ENCODE measurements around the gene EIF6. TPM values are rescaled to one million over a fixed set of nuclear protein-coding genes. Genes with fewer than 3 reads are reported as not detected.

Gene EIF6
- total RNA-seq, 1 donor, result 120 TPM

DNA sequence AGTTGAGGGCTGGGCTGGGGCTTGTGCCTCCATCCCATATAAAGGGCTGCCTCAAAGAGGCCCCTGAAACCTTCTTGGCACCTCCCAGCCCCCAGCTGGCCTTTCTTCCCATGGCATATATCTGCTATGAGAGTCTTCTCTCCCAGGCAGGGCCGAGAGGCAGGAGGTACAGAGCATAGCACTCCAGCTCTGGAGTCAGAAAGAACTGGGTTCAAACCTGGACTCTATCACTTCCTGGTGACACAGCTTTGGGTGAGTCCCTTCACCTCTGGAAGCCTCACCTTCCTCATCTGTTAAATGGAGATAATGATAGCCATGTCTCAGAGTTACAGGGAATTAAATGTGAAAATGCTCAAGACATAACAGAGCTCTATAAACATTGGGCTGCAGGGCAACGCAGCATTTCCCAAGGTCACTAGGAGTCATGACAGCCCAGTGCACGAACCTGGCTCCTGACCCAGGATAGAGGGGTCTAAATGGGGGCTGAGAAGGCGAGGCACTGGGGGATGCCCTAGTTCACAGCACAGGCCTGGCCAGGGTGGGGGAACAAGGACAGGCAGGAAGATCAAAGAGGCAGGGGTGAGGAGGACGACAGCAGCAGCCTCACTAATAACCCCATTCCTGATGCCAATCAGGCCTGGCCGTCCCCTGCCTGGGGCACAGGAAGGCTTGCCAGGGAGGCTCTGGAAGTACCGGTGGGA is 5.8 kb upstream of the EIF6 start:
- DNase-seq (ENCODE audit: low read depth), result no peak
- TF ChIP-seq, protein P1, sequence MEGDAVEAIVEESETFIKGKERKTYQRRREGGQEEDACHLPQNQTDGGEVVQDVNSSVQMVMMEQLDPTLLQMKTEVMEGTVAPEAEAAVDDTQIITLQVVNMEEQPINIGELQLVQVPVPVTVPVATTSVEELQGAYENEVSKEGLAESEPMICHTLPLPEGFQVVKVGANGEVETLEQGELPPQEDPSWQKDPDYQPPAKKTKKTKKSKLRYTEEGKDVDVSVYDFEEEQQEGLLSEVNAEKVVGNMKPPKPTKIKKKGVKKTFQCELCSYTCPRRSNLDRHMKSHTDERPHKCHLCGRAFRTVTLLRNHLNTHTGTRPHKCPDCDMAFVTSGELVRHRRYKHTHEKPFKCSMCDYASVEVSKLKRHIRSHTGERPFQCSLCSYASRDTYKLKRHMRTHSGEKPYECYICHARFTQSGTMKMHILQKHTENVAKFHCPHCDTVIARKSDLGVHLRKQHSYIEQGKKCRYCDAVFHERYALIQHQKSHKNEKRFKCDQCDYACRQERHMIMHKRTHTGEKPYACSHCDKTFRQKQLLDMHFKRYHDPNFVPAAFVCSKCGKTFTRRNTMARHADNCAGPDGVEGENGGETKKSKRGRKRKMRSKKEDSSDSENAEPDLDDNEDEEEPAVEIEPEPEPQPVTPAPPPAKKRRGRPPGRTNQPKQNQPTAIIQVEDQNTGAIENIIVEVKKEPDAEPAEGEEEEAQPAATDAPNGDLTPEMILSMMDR (IDR thresholded peaks at IDR 0.05; ENCODE audit: insufficient read depth, low read length), result no peak
- H3K4me3 ChIP-seq (ENCODE audit: low read depth, low read length), result no peak overlapping the region

- no peak overlapping the region for H3K4me3 ChIP-seq (ENCODE audit: low read depth, low read length)
- DNase-seq (ENCODE audit: low read depth), result no peak
- TF ChIP-seq, protein P1 (IDR thresholded peaks at IDR 0.05; ENCODE audit: insufficient read depth, low read length), result no peak
Observed at GRCh38 chr20:35288325-35289060, 3.9 kb upstream of the EIF6 start.

GRCh38 chr20:35287509-35288324 is 3.1 kb upstream of the EIF6 start:
- TF ChIP-seq, protein P1 (IDR thresholded peaks at IDR 0.05; ENCODE audit: insufficient read depth, low read length), result no peak
- H3K4me3 ChIP-seq (ENCODE audit: low read depth, low read length), result no peak overlapping the region
- DNase-seq (ENCODE audit: low read depth), result no peak

DNA sequence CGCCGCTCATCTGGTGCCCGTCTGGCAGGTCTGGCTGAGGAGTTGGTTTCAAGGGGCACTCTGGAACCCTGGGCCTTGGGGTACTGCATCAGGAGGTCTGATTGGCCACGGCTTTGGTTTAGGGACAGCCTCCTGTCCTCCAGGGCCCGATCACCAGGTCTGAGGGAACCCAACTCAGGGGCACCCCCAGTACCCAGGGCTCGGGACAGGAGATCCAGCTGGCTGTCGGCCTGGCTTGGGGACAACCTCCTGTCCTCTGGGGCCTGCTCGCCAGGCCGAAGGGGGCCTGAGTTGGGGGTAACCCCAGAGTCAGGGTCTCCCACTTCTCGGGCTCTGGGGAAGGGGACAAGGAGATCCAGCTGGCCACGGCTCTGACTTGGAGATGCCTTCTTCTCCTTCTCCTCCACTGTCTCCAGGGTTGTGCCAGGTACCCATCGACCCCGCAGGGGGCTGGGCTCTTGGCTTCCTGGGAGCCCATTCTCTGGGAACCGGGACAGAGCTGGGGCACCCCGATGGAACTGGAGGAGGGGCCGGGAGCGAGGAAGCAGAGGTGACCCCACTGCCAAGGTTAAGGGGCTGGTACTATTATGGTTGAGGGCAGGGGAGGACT is 2.4 kb upstream of the EIF6 start:
- no peak overlapping the region for H3K4me3 ChIP-seq (ENCODE audit: low read depth, low read length)
- TF ChIP-seq, protein P1 (IDR thresholded peaks at IDR 0.05; ENCODE audit: insufficient read depth, low read length), result no peak
- DNase-seq (ENCODE audit: low read depth), result no peak

DNA sequence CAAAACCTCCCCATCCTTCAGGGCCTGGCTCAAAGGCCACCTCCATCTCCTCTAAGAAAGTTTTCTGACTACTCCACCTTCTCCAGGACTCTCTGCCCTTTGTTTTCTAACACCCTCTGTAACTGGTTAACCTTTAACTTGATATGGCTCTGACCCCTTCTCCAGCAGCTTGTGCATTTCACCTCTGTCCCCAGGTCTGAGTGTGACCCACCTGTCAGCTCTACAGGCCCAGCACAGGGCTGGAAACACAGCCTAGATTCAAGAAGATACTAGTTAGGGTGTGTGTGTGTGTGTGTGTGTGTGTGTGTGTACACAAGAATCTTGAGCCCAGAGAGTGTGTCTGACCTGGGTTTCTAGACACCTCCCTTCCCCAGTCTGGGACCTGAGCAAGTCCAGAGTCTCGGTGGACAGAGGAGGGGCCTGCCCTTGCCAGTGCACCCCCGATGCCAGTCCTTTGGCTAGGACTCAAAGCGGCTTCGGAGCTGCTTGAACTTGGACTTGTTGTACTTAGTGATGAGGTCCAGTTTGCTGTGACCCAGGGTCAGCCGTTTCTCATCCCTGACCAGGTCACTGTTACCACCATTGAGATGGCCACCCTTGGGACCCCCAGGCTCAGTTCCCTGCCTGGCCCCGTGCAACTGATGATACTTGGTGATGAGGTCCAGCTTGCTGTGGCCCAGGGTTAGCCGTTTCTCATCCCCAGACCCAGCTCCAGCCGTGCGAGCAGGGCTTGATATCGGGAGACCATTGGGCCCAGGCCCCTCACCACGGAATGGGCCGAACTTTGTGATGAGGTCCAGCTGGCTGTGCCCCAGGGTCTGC is 1.7 kb upstream of the EIF6 start:
- TF ChIP-seq, protein P1 (IDR thresholded peaks at IDR 0.05; ENCODE audit: insufficient read depth, low read length), result no peak
- no peak overlapping the region for H3K4me3 ChIP-seq (ENCODE audit: low read depth, low read length)
- no peak for DNase-seq (ENCODE audit: low read depth)

DNA sequence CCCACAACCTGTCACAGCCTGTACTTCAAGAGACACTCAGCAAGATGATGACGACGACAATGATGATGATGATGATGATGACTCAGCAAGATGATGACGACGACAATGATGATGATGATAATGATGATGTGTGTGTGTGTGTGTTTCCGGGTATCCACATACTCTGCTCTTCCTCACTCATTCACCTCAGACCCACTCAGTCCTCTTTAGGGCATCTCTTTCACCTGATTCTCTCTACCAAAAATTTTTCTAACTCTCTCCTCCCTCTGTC is 1.2 kb upstream of the EIF6 start:
- DNase-seq (ENCODE audit: low read depth), result no peak
- TF ChIP-seq, protein P1 (IDR thresholded peaks at IDR 0.05; ENCODE audit: insufficient read depth, low read length), result no peak
- no peak overlapping the region for H3K4me3 ChIP-seq (ENCODE audit: low read depth, low read length)

Measured in fibroblast of the aortic adventitia (primary cell).